GM12892 (cell line): ENCODE results near the gene ZNF536.

ENCODE experiments used
- POLR2A ChIP-seq: IDR thresholded peaks from 2 replicates; pipeline ENCODE4 v1.6.1; 2011; ENCODE audit warnings: low read depth, low read length, control low read depth
- POLR2AphosphoS5 ChIP-seq: IDR thresholded peaks from 2 replicates; pipeline ENCODE4 v1.6.1; 2011; ENCODE audit warnings: low read depth, low read length, control low read depth

DNA sequence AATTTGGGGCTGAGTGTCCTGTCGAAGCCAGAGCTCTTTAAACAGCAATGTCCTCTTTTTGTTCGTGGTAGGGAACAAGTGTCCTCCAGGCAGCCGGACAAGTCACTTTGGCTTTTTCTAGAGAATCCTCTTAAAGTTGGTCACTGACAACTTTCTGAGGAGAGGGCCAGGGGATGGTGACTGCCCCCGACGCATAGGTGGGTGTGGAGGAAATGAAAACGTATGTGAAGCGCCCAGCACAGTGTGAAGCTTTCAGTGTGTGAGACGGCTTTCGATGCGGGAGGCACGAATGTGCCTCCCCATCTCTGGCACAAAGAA lies 45.8 kb upstream of the ZNF536 start:
- TF ChIP-seq POLR2AphosphoS5: no peak
- TF ChIP-seq POLR2A: no peak
